Activated B cell treated with CpG ODN at 0.5 μM for 24 hours (primary cell): ENCODE results near the gene SCYL3. TPM values are rescaled to one million over a fixed set of nuclear protein-coding genes. Genes with fewer than 3 reads are reported as not detected.
A peak's percentile ranks its signal among the peaks of the same experiment; 100 is the strongest.

Source experiments
- ATAC-seq: fragments of 200-7000 bp; cut with Tn5 transposase; one replicate; pipeline ENCODE4 v1.10.0; 2021; ENCODE audit warnings: low read depth, mild to moderate bottlenecking, moderate library complexity
- CTCF ChIA-PET: fragments of 350-600 bp; sonication (Branson Sonifier 250); formaldehyde crosslinking; loops from one replicate; lab custom pipeline; 2021; ENCODE audit warnings: antibody characterized with exemption; lab: Charles Lee
- POLR2A ChIA-PET: fragments of 350-600 bp; sonication (Branson Sonifier 250); formaldehyde crosslinking; loops from one replicate; lab custom pipeline; 2021; ENCODE audit warnings: antibody characterized with exemption; lab: Charles Lee
- DNase-seq: peaks from one replicate; pipeline ENCODE4 v3.0.0; 2022
- H3K27ac Mint-ChIP-seq: one replicate; pipeline ENCODE4 v1.8.0; 2020; ENCODE audit warnings: mixed read lengths
- H3K27me3 Mint-ChIP-seq: one replicate; pipeline ENCODE4 v1.8.0; 2021; ENCODE audit warnings: mixed read lengths
- H3K36me3 Mint-ChIP-seq: one replicate; pipeline ENCODE4 v1.8.0; 2021; ENCODE audit warnings: low read depth, mixed read lengths
- H3K4me1 Mint-ChIP-seq: one replicate; pipeline ENCODE4 v1.8.0; 2021; ENCODE audit warnings: mixed read lengths
- H3K4me3 Mint-ChIP-seq: one replicate; pipeline ENCODE4 v1.8.0; 2020; ENCODE audit warnings: mild to moderate bottlenecking, mixed read lengths
- H3K9me3 Mint-ChIP-seq: one replicate; pipeline ENCODE4 v1.8.0; 2020; ENCODE audit warnings: mixed read lengths
- CTCF ChIP-seq: fragments of 200-600 bp; IDR thresholded peaks from one replicate; pipeline ENCODE4 v1.8.0; 2022; ENCODE audit warnings: antibody characterized with exemption, mild to moderate bottlenecking
- intact Hi-C: fragments of 100-400 bp; cut with micrococcal nuclease; formaldehyde crosslinking; loops from one replicate; pipeline ENCODE4 v1.15.1; 2024
- total RNA-seq: library from RNA; stranded (reverse); gene quantifications from 2 replicates; pipeline ENCODE4 v1.2.3, GENCODE V29; 2022

Gene SCYL3
- total RNA-seq, 1 donor from 2014 or later = 16.2 TPM

- Mint-ChIP-seq H3K9me3 (no peaks in the 10 kb centered on the region), H3K4me1 (no peaks in the 10 kb centered on the region)
- POLR2A ChIA-PET = no interaction called here
These were observed 35.5 kb upstream of the SCYL3 start for GRCh38 chr1:169929210-169929526.

GRCh38 chr1:169928438-169929209 is 34.9 kb upstream of the SCYL3 start:
- DNase-seq = no peak
- ATAC-seq = peak; percentile 49
- ChIA-PET CTCF (interaction anchor here (0.8 to 1.4 kb wide), 7 partner anchors 18 to 1558 kb away, joined by 3 to 7 read pairs (median 4); partner anchors contain the start of gene FMO4), POLR2A (no interaction called here)
- TF ChIP-seq CTCF = peak; percentile 60
- H3K36me3 Mint-ChIP-seq = no peaks in the 10 kb centered on the region
- H3K27me3 Mint-ChIP-seq = no peaks in the 10 kb centered on the region
- intact Hi-C loops = loop anchor here (1.0 to 10.0 kb wide), 7 partner anchors 506 to 1384 kb away; partner anchors contain the start of genes FMO2, FMO4, GORAB and PRRX1
- no peak overlapping the region for H3K4me3 Mint-ChIP-seq
- no peak overlapping the region for H3K27ac Mint-ChIP-seq
- H3K4me1 Mint-ChIP-seq = no peaks in the 10 kb centered on the region
- H3K9me3 Mint-ChIP-seq = no peaks in the 10 kb centered on the region

More at GRCh38 chr1:169929210-169929526, 35.5 kb upstream of the SCYL3 start:
- Mint-ChIP-seq H3K36me3 (no peaks in the 10 kb centered on the region), H3K4me3 (no peak overlapping the region), H3K27ac (no peak overlapping the region), H3K27me3 (no peaks in the 10 kb centered on the region)
- CTCF ChIA-PET = interaction anchor here (0.8 to 1.4 kb wide), 7 partner anchors 17 to 1557 kb away, joined by 3 to 7 read pairs (median 4); partner anchors contain the start of gene FMO4
- no peak for TF ChIP-seq CTCF
- no peak for DNase-seq
- no peak for ATAC-seq
- intact Hi-C loops = loop anchor here (1.0 to 10.0 kb wide), 7 partner anchors 506 to 1383 kb away; partner anchors contain the start of genes FMO2, FMO4, GORAB and PRRX1

- H3K4me3 Mint-ChIP-seq = no peak overlapping the region
- ChIA-PET POLR2A (no interaction called here), CTCF (no interaction called here)
- DNase-seq (no peak), ATAC-seq (no peak)
- no peak for TF ChIP-seq CTCF
- peaks cover 8% of the 10 kb centered on the region for H3K36me3 Mint-ChIP-seq
- intact Hi-C loops = loop anchor here (5.0 to 10.0 kb wide), 6 partner anchors 509 to 1387 kb away; partner anchors contain the start of genes FMO2, FMO4, GORAB and PRRX1
- H3K27me3 Mint-ChIP-seq = no peaks in the 10 kb centered on the region
- H3K4me1 Mint-ChIP-seq = no peaks in the 10 kb centered on the region
- no peaks in the 10 kb centered on the region for H3K9me3 Mint-ChIP-seq
- H3K27ac Mint-ChIP-seq = no peak overlapping the region
These were observed 32.1 kb upstream of the SCYL3 start for GRCh38 chr1:169925505-169926482.

GRCh38 chr1:169924829-169925228 is 31.1 kb upstream of the SCYL3 start:
- no peak for TF ChIP-seq CTCF
- no peaks in the 10 kb centered on the region for H3K9me3 Mint-ChIP-seq
- H3K36me3 Mint-ChIP-seq = peaks cover 10% of the 10 kb centered on the region
- ChIA-PET CTCF (no interaction called here), POLR2A (no interaction called here)
- no peak overlapping the region for H3K4me3 Mint-ChIP-seq
- no peaks in the 10 kb centered on the region for H3K4me1 Mint-ChIP-seq
- ATAC-seq (no peak), DNase-seq (no peak)
- H3K27ac Mint-ChIP-seq = no peak overlapping the region
- H3K27me3 Mint-ChIP-seq = no peaks in the 10 kb centered on the region
- intact Hi-C loops = loop anchor here (5.0 to 10.0 kb wide), 6 partner anchors 510 to 1387 kb away; partner anchors contain the start of genes FMO2, FMO4, GORAB and PRRX1
